ENCODE results near the gene EYA2.
"Not testable (repeated sequence)": the region's sequence is repeated elsewhere in the genome, so short reads cannot be mapped to it uniquely, and the experiment has no call there.

Gene EYA2, protein sequence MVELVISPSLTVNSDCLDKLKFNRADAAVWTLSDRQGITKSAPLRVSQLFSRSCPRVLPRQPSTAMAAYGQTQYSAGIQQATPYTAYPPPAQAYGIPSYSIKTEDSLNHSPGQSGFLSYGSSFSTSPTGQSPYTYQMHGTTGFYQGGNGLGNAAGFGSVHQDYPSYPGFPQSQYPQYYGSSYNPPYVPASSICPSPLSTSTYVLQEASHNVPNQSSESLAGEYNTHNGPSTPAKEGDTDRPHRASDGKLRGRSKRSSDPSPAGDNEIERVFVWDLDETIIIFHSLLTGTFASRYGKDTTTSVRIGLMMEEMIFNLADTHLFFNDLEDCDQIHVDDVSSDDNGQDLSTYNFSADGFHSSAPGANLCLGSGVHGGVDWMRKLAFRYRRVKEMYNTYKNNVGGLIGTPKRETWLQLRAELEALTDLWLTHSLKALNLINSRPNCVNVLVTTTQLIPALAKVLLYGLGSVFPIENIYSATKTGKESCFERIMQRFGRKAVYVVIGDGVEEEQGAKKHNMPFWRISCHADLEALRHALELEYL

DNA sequence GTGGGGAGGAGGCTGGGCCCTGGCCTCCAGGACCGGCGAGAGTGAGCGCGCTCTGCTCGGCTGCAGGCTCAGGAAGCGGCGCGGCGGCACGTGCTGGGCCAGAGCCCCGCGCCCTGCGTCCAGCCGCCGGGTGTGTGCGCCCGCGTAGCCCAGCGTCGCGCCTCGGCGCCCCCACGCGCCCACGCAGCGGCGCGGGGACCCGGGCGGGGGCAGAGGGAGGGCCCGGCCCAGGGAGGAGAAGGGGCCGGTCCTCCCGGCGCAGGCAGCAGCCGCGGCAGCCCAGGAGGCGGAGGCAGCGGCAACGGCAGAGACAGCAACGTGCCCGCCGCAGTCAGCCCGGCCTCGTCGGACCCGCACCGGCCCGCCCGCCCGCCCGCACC lies at the start of gene EYA2:
EYA2 (plus strand) TSS at position 265 of the 380 bp plus-strand sequence. CDS start 95,168 bp downstream, outside the sequence.
- DNase-seq (ENCODE audit: low spot score), result peak; percentile 56

GRCh38 chr20:46844965-46845364 lies 49.7 kb upstream of the EYA2 start:
- DNase-seq (ENCODE audit: low spot score), result no peak

DNA sequence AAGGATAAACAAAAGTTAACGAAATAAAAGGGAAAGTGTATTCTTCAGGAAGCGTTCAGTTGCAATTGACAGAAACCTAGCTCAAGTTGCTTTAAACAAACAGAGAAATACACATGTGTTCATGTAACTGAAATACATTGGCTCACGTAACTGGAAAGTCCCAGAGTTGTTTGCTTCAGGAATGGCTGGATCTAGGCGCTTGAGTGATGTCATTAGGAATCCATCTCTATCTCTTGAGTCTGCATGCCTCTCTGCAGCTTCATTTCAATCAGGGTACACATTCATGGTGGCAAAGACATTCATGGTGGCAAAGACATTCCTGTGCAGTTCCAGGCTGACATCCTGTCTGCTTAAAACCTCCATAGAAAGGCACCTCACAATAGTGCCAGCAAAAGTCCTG lies 45.4 kb upstream of the EYA2 start:
- no peak for DNase-seq (ENCODE audit: low spot score)

- no peak for DNase-seq (ENCODE audit: low spot score)
Observed at GRCh38 chr20:46849751-46850150, 44.9 kb upstream of the EYA2 start.

DNA sequence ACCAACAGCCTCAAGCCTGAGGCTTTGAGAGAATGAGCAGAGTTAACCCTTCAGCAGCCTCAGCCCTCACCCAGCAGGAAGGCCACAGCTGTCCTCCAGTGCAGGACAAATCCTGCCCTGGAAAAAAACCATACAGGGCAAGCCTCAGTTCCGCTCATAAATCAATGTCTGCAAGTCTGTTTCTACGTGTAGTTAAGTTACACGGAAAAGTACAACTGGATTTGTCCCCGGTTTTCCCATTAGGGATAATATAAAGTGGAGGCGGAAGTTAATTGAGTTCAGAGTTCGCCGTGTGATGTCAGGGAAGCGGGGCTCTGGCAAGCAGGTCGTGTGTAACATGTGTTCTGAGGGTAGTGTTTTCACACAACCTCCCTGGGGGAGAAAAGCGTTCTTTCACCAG lies 44.2 kb upstream of the EYA2 start:
- no peak for DNase-seq (ENCODE audit: low spot score)

- no peak for DNase-seq (ENCODE audit: low spot score)
Observed at GRCh38 chr20:46850896-46851295, 43.7 kb upstream of the EYA2 start.

- DNase-seq (ENCODE audit: low spot score), result no peak
Observed at GRCh38 chr20:46851746-46852145, 42.9 kb upstream of the EYA2 start.

DNA sequence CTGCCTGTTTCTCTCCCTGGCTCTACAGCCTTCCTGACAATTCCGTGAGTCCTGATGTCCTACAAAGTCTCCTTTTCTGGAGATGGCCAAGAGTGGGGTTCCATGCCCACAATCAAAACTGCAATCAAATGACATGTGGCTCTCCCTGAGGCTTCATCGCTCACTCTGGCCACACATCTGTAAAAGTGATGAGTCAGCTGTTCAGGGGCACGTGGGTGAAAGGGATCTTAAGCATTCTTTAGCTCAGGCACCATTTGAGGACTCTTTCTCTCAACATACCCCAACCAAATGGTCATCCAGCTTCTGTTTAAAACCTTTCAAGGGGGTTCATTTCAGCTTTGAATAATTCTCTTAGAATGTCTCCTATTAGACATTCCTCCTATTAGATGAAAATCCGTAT lies 42.3 kb upstream of the EYA2 start:
- no peak for DNase-seq (ENCODE audit: low spot score)

DNA sequence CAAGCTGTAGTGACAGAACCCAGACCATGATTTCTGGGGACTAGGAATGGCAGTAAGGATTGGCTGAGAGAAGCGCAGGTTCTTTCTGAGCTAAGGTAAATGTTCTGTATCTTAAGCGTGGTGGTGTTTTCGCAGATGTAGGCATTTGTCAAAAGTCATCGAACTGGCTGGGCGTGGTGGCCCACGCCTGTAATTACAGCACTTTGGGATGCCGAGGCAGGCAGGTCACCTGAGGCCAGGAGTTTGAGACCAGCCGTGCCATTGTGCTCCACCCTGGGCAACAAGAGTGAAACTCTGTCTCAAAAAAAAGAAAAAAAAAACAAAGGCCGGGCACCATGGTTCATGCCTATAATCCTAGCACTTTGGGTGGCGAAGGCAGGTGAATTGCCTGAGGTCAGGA lies 40.7 kb upstream of the EYA2 start:
- DNase-seq (ENCODE audit: low spot score), result no peak

DNA sequence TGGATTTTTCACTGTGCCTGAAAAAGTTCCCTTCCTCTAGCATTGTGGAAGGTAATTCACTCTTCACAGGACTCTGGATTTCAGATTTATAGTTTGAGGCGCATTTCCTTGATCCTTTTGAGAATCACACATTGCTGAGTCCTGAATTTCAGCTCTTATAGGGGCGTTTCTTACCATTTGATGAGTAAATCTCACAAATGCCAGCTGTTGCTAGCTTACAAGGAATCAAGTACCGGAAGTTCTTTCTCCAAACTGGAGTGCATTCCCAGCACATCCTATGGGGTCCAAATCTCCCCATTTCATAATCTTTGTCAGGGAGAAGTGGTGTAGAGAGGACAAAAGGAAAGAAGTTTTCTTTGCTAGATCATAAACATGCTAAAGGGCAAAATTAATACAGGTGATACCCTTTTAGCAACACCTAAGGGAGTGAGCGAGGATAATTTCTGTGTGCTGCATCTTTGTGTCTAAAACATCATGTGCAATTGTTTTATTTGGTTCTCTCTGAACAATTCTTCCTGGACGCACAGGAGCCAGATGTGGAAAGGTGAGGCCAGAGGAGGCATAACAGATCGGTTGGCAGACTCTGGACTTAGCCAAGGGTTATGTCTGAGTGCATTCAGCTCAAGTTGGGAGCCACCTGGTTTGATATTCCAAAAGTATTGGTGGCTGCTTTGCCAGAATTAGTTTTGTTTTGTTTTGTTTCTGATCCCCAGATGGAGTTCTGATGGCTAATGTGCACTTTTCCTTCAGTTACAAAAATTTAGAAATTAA lies 37.4 kb upstream of the EYA2 start:
- no peak for DNase-seq (ENCODE audit: low spot score)

DNA sequence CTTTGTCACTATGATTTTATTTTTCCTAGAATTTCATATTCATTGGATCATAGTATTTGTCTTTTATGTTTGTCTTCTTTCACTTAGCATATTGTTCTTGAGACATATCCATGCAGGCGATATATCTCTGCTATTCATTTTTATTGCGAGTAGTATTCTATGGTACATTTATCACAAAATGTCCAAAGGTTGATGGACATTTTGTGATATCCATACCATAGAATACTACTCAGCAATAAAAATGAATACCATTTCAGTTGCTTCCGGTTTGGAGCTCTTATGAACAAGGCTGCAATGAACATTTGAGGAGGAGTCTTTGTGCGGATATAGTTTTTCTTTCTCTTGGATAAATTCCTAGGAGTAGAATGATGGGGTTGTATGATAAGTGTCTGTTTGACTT lies 28.8 kb upstream of the EYA2 start:
- no peak for DNase-seq (ENCODE audit: low spot score)

GRCh38 chr20:46870041-46870440 lies 24.6 kb upstream of the EYA2 start:
- no peak for DNase-seq (ENCODE audit: low spot score)

GRCh38 chr20:46872328-46873211 lies 22.1 kb upstream of the EYA2 start:
- DNase-seq (ENCODE audit: low spot score), result peak; percentile 26

- DNase-seq (ENCODE audit: low spot score), result no peak
Observed at GRCh38 chr20:46875059-46875458, 19.6 kb upstream of the EYA2 start.

DNA sequence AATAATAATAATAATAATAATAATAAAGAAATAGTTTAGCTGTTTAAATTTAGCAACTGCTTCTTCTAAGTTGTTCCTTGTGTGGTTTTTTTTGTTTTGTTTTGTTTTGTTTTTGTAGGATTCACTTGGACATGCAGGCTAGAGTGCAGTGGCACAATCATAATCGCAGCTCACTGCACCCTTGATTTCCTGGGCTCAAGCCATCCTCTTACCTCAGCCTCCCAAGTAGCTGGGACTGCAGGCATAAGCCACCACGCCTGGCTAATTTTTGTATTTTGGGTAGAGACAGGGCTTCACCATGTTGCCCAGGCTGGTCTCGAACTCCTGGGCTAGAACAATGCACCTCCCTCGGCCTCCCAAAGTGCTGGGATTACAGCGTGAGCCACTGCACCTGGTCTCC lies 15.3 kb upstream of the EYA2 start:
- no peak for DNase-seq (ENCODE audit: low spot score)

- DNase-seq (ENCODE audit: low spot score), result not testable (repeated sequence)
Observed at GRCh38 chr20:46879963-46880362, 14.7 kb upstream of the EYA2 start.

- no peak for DNase-seq (ENCODE audit: low spot score)
Observed at GRCh38 chr20:46883892-46884291, 10.8 kb upstream of the EYA2 start.

DNA sequence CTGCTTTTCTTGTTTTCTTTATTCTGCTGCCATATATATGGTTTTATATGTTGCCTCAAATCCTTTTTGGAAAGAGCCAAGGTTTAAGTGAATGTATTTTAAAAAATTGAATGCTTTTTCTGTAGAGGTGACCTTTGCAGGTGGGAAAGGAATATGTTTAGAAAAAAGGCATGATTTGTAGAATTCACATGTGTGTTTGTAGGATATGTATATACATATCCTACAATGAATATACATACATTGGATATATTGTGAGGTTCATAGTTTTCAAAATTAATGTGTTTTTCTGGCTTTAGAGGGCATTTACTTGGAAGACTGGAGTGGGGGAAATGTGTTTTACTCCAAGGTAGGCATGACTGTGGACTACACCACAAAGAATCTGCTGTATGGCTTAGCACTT lies 4.0 kb upstream of the EYA2 start:
- no peak for DNase-seq (ENCODE audit: low spot score)

DNA sequence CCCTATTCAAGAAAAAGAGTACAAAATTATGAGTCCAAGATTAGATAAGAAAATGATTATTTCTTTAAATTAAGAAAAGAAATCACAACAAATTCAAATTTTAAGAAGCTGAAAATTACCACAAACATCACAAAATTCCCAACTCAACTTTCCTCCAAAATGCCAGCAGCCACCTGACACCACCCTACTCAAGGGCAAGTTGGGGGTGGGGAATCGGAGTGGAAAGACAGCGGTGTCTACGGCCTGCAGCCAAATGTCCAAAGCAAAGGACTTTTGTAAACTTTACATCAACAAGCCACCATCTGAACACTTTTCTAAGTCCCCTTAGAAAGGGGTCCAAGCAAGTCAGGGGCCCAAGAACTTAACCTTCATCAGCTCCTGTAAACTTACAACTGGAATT lies 1.6 kb upstream of the EYA2 start:
- no peak for DNase-seq (ENCODE audit: low spot score)

DNA sequence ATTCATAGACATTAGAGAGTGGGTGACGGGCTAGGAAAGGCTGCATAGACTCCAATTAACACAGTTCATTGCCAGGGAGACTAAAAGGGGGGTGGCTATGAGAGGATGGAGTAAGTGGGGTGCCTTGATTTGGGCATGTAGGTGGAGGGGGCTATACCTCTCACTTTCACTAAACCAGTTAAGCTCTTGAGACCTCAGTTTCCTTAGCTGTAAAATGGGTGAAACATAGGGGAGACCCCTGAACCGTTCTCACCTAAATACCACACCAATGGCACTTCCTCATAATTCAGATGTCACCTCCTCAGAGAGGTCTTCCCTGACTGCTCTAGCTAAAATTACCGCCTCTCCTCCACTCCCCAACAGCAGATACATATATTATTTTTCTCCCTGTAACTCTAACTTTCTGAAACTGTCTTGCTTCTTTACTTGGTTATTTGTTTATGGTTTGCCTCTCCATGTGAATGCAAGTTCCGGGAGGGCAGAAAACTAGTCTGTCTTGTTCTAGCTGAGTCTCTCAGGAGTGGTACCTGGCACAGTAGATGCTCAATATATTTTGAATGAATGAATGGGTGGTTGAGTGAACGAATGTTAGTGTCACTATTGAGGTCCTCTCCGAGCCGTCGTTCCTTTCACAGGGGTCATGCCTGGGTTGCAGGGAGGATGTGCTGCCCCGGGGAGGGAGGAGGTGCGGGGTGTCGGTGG lies 615 bp upstream of the EYA2 start:
- no peak for DNase-seq (ENCODE audit: low spot score)
